Measurements from ENCODE around the gene WDR13. TPM values are rescaled to one million over a fixed set of nuclear protein-coding genes. Genes with fewer than 3 reads are reported as not detected.
"Not testable (repeated sequence)": the region's sequence is repeated elsewhere in the genome, so short reads cannot be mapped to it uniquely, and the experiment has no call there.

WDR13 gene
- total RNA-seq (100 to 1,000 TPM; 121 to 176 (median 157) TPM), polyA plus RNA-seq (100 to 1,000 TPM; 292 to 352 TPM)
- long read RNA-seq, donor 1, full-length matches to known transcripts = 181 of 250 reads
- long read RNA-seq, donor 1, partial matches to known transcripts = 31 of 250 reads
- long read RNA-seq, donor 1, other reads (novel, unspliced or antisense) = 38 of 250 reads
- long read RNA-seq, donor 2, full-length matches to known transcripts = 222 of 303 reads
- long read RNA-seq, donor 2, partial matches to known transcripts = 34 of 303 reads
- long read RNA-seq, donor 2, other reads (novel, unspliced or antisense) = 47 of 303 reads
- long read RNA-seq, donor 3, full-length matches to known transcripts = 325 of 483 reads
- long read RNA-seq, donor 3, partial matches to known transcripts = 45 of 483 reads
- long read RNA-seq, donor 3, other reads (novel, unspliced or antisense) = 113 of 483 reads

DNA sequence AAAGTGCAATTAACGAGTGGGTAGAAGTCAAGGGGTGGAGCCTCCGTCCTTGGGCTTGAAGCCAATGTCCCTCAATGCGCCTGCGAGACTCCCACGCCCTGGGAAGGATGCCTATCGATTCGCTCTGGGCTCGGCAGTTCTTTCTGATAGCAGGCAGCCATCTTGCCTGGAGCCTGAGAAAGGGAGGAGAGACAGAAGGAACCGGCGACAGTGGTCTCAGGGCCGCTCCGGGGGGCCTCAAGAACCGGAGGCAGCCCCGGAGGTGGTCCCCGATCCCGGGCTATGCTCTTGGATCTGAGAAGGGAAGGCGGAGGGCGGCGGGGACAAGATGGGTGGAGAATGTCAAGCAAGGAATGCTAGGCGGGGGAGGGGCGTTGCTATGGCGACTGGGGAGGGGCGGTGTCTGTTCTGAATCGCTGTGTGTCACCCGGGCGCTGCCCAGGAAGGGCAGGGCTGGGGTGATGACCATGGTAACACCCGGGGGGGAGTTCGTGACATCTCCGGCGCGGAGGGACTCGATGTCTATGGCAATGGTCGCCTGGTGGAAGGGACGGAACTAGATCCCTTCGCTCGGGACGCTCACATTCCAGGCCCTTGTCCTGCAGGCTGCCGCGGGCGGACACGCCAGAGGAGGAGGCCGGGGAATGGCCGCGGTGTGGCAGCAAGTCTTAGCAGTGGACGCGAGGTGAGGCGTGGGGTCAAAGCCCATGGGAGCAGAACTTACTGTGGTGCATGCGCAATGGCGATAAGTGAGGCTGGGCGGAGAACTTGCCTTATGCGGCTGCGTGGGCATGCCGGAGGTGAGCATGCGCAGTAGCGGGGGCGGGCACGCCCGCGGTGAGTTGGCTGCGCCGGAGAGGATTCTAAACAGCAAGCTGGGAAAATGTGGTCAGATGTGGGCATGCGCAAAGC, at the start of gene WDR13:
WDR13 (plus strand) TSS at position 140 of the 912 bp plus-strand sequence; CDS start at position 645, 505 bp downstream.
- Histone ChIP-seq H3K27me3 (peaks cover 0 to 5% (median 0%) of the 10 kb centered on the region in 7 donors), H3K36me3 (peaks cover 0 to 39% (median 6%) of the 10 kb centered on the region in 9 donors), H3K9me3 (no peaks in the 10 kb centered on the region), H3K27ac (peak within 1 kb of the TSS; percentile 95 to 99 (median 98)), H3K4me3 (peak within 1 kb of the TSS; percentile 41 to 80 (median 68)), H3K4me1 (peaks cover 0 to 13% (median 4%) of the 10 kb centered on the region in 9 donors)
- intact Hi-C loops (cut with DNase I) = loop anchor here in 1 of 10 donors (2.0 kb wide), 1 partner anchor 99 kb away; the partner anchor contains the start of gene SUV39H1
- WGBS, 2 donors = 0% methylated on average over 48 to 62 of the region's 62 CpGs
- DNase-seq = peak; percentile 90 to 95
- TF ChIP-seq, protein P1, sequence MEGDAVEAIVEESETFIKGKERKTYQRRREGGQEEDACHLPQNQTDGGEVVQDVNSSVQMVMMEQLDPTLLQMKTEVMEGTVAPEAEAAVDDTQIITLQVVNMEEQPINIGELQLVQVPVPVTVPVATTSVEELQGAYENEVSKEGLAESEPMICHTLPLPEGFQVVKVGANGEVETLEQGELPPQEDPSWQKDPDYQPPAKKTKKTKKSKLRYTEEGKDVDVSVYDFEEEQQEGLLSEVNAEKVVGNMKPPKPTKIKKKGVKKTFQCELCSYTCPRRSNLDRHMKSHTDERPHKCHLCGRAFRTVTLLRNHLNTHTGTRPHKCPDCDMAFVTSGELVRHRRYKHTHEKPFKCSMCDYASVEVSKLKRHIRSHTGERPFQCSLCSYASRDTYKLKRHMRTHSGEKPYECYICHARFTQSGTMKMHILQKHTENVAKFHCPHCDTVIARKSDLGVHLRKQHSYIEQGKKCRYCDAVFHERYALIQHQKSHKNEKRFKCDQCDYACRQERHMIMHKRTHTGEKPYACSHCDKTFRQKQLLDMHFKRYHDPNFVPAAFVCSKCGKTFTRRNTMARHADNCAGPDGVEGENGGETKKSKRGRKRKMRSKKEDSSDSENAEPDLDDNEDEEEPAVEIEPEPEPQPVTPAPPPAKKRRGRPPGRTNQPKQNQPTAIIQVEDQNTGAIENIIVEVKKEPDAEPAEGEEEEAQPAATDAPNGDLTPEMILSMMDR (IDR thresholded peaks at IDR 0.05) = peak in 2 of 9 donors; percentile 7 to 22
- ATAC-seq = peak; percentile 93 to 97 (median 95)

DNA sequence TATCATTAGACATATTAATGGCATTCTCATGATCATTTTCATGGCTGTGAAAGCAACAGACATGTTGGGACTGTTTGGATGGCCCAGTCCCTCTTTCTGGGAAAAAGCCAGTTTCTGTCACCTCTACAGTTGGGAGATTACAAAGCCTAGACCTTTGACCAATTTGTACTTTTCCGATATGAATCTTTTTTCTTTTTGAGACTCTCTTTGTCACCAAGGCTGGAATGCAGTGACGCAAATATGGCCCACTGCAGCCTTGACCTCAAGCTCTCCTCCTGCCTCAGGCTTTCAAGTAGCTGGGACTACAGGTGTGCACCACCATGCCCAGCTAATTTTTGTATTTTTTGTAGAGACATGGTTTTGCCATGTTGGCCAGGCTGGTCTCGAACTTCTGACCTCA, 48.4 kb upstream of the WDR13 start:
- Histone ChIP-seq H3K9me3 (no peaks in the 10 kb centered on the region), H3K4me1 (no peaks in the 10 kb centered on the region), H3K4me3 (no peak overlapping the region), H3K36me3 (peaks cover 0 to 76% (median 0%) of the 10 kb centered on the region in 9 donors), H3K27ac (no peak overlapping the region), H3K27me3 (no peaks in the 10 kb centered on the region)
- intact Hi-C loops (cut with DNase I) = no loop called here
- 93 to 96% methylated on average over 3 of the region's 3 CpGs for WGBS, 2 donors
- ATAC-seq (no peak), DNase-seq (no peak)
- TF ChIP-seq, protein P1 (IDR thresholded peaks at IDR 0.05) = no peak

DNA sequence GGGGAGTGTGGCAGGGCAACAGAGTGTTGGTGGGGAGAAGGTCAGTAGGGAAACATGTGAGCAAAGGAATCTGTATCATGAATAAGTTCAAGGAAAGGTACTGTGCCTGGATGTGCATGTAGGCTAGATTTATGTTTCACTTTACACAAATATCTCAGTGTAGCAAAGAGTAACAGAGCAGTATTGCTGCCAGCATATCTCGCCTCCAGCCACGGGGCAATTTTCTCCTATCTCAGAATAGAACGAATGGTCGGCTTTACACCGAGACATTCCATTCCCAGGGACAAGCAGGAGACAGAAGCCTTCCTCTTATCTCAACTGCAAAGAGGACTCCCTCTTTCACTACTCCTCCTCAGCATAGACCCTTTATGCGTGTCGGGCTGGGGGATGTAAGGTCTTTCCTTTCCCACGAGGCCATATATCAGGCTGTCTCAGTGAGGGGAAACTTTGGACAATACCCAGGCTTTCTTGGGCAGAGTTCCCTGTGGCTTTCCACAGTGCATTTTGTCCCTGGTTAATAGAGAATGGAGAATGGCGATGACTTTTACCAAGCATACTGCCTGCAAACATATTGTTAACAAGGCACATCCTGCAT, 41.5 kb upstream of the WDR13 start:
- H3K4me1 ChIP-seq; intact Hi-C loops (cut with DNase I); ATAC-seq; DNase-seq; H3K27me3 ChIP-seq; H3K9me3 ChIP-seq; H3K4me3 ChIP-seq: not testable (repeated sequence)
- peak overlapping the region in 5 of 10 donors; percentile 35 to 60 (median 52) for H3K27ac ChIP-seq
- WGBS, 2 donors = 31 to 41% methylated on average over 9 of the region's 9 CpGs
- peaks cover 0 to 77% (median 0%) of the 10 kb centered on the region in 9 donors for H3K36me3 ChIP-seq

DNA sequence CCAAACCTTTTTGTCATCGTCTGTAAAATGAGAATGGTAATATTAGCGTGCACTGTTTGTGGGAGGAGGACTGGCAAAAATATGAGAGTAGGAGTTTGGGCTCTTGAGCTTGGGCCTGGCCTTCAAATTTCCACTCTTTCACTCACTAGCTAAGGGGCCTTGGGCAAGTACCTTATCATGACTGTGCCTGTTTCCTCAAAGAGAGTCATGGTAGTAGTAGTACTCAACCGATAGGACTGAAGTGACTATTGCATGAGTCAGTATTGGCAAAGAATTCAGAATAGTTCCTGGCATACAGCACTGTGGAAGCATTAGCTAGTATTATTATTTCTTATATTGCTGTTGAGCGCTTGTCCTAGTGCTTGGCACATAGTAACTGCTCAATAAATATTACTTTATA, 39.0 kb upstream of the WDR13 start:
- WGBS, 2 donors = 69 to 74% methylated on average over 4 of the region's 4 CpGs
- ATAC-seq (peak in 6 of 8 donors; percentile 56 to 91 (median 72)), DNase-seq (no peak)
- Histone ChIP-seq H3K36me3 (peaks cover 0 to 70% (median 0%) of the 10 kb centered on the region in 9 donors), H3K27ac (no peak overlapping the region), H3K4me3 (no peak overlapping the region), H3K4me1 (peaks cover 0 to 7% (median 0%) of the 10 kb centered on the region in 9 donors), H3K27me3 (no peaks in the 10 kb centered on the region), H3K9me3 (no peaks in the 10 kb centered on the region)
- intact Hi-C loops (cut with DNase I) = no loop called here
- TF ChIP-seq, protein P1 (IDR thresholded peaks at IDR 0.05) = no peak

Data from heart right ventricle (tissue), 16 donors.